Stimulated activated CD4-positive, alpha-beta T cell treated with anti-CD3 and anti-CD28 coated beads, TNF-alpha, amount 100 ng/mL, for 48 hours (primary cell): ENCODE measurements around the gene SMC3.

Source experiments
- DNase-seq, 3 donors: peaks; one replicate each; pipeline ENCODE4 v3.0.0-alpha.2; 2020; ENCODE audit warnings: low read depth in 3 of 3

Gene SMC3

DNA sequence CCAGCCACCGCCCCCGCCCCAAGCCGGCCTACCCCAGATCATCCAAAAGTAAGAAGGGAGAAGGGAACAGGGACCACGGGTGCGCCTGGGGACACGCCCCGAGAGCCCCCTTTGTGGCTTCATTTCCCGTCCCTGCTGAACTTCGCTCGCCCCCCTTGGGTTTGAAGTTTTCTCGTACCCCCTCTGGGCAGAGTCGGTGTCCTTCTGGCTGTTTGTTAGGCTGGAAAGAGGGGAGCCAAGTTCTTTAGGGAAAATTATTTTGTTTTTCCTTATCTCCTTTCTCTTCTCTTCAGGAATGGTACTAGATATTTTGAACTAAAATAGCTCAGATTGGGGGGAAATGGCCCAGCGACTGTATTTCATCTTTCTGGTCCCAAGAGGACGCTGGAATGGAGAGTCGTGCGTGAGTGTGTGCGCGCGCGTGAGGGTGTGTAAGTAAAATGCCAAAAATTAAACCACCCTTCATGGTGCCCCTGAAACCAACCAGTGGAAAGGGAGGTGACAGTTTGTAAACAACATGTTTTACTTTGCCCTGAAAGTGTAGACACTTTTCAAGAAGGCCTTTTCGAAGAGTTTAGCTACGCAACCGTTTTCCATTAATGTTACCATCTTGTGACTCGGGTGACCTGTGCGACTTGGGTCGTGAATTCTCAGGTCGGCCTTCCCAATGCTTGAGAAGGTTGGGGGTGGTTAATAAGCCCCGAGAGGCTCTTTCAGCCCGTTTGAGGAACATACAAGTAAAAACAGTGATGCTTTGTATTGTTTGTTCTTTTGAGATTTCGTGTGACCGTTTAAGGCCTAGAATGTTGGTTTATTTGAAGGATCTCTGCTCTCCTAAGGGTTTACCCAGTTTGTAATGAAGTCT lies 77.3 kb downstream of the SMC3 start:
- DNase-seq = no peak

DNA sequence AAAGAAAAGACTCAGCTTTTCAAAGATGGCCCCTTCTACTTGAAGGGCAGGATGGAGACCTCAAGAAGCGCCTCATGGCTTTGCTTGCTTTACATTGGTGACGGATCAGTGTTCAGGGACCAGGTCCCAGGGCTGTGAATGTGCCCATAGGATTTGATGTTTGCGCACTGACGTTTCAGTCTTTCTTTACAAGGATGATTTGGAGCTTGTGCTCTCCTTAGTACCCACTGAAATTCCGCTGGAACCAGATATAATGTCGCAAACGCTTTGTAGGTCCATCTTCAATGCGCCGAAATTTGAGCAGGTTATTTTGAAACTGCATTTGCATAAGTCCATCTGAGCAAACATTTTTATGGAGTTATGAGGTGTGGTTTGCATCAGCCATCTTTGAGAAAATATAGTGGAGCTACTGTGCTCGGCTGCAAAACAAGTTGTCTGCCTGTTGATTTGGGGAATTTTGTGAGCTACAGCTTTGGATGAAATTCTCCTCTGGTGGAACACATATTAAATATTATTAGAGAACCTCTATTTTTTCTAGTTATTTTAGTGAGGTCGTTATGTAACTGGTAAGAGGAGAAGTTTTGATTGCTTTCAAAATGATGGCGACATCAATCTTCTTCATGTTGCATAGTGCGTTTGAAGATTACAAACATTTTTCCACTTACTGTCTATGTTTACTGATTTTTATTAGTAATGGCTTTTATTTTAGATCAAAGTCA lies 79.1 kb downstream of the SMC3 start:
- DNase-seq = no peak

DNA sequence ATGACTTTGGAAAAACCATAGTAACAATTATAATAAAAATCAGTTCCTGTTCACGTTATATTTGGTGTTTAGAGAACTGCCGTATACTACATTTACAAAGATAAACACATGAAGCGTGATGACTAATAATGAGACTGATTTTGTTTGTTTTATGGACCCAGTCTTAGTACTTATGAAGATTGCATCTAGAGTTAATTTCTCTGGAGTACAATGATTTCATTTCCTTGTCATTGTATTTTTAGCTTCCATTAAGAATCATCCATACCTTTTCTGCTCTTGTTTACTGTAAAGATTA lies 79.6 kb downstream of the SMC3 start:
- no peak for DNase-seq

DNA sequence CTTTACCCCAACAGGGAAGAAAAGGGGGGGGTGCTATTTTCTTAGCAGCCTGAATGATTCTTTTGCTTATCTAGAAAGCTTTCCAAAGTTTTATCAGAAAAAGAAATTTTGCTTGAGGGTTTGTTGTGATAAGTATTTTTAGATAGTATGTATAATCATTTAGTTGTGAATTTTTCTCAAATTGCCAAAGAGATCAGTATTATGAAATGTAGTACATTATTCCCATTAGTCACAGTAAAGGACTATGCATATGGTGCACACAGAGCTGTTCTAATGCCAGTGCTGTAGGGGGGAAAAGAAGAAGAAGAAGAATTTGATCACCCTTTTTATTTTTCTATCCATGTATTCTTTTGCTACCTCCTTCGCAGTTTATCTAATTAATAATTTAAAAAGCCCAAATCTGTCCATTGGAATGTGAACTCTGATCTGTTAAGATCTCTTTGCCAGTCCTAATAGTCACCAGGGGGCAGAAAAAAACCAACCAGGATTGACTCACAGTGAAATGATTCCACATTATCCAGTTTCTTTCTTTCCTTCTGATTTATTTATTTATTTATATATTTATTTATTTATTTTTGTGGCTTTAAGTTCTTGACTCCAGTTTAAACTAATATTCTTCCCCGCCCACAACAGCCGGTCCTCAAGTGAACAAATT lies 81.3 kb downstream of the SMC3 start:
- DNase-seq = no peak

DNA sequence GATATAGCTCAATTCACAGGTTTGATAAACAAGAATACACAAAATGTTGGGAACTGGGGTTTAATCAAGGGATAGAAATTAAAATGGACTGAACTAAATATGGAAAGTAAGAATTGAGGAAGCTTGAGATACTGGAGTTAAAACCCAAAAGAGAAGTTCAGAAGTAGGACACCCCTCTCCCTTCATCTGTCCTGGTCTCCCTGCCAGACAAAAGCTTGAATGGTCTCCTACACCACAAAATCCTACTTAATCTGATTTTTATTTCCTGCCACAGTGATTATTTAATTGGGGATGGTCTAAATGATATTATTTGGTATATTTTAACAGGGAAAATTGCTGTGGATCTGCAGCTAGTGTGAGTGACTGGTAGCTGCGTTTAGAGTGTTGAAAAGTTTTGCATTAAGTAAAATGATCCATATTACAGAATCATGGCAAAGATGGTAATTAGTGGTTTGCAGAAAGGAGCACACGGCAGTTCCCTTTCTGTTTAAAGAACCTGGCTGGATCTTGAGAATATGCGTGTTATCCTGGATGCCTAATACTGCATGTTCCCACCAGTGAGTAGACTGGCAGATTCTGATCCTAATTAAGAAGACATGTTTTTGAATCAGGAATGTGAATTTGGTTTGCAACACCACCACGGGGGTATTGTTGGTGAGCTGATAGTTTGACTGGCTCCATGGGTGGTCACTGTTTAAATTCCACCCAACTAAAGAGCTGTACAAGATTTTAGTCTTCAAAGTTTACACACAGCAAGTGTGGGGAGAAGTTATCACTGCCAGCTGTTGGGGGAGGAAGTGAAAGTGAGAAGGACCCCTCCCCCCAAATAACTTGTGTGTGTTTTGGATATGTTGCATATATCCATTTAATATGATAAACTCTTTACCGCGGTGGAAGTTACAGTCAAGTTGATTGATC lies 82.1 kb downstream of the SMC3 start:
- no peak for DNase-seq

DNA sequence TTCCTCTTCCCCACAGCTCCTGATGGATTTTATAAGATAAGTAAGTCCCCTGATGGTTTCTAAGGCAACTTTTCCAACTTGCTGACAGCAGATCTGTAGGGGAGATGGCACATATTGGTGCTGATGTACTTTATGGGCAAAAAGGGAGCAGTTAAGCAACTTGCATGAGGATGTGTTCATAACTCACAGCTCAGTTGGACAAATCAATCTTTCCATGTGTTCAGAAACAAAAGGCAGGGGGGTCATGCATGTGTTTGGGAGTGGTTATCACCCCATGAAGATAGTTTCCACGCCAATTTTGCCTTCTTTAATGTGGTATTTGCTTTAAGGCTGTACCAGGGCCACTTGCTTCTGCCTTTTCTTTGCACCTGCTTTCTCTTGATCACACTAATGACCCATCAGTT lies 82.8 kb downstream of the SMC3 start:
- no peak for DNase-seq

DNA sequence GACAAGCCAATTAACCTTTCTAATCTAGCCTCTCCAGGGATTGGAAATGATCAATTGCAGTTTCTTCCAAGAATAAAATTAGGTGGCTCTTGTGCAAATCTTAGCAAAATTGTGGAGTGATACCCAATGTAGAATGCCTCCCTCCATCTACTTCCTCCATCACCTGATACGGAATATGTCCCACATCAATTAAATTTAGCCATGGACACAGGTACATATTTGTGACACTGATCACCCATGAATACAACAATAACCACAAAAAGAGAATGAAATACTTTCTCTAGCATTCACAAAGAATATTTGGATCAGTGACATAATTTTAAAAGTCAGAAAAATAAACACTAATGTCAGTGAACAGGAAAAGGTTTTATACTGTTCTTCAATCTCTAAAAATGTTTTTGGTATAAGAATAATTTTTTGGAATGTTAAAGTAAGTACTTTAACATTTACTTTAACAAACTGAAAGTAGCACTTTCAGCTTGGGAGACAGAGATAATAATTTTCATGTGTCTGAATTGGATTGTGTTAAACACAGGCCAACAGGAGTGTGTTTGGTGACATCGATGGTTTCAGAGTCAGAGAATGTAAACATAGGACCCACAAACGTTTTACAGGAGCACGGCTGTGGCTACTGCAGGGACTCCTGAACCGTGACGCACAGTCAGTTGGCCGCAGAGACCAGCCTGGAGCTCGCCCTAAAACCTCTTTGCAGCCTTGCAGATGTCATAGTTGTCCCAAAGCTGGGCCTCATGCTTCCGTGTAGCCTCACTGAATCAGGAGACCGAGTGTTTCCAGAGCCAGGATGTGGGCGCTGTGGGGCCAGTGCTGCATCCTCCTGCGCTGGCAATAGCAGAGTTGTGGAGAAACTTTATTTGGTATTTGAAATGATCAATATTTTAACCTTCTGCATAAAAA lies 83.8 kb downstream of the SMC3 start:
- no peak for DNase-seq

DNA sequence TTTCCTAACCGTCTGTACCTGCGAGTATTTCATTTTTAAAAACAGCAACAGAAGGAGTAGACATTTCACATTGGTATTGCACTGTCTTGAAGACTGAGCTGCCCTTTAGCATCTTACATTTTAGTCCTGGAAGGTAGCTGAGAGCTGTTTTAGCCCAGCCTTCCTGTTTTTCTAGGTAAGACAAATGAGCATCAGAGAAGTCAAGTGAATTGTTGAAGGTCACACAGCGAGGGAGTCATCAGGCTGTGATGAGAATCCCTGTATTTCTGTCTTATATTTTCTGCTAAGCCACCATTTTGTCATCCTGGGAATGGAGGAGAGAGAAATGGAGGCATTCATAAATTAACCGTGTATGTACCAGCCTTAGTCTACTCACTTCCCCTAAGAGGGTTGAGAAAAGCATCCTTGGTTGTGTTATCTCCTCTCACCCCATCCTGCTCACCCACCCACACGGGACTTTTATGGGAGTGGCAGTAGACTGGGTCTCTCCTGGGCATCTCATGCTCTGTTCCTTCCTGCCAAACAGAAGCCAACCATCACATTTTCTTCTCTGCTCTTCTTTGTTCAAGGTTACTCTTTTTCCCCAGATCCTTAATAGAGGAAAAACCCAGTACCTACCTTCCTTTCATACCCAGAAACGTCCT lies 85.1 kb downstream of the SMC3 start:
- no peak for DNase-seq
